Activated naive CD4-positive, alpha-beta T cell treated with anti-CD3 and anti-CD28 coated beads, Interleukin-2, amount 50 U/mL, for 72 hours (primary cell): ENCODE measurements around the gene TRIM46. TPM values are rescaled to one million over a fixed set of nuclear protein-coding genes. Genes with fewer than 3 reads are reported as not detected.
"Not testable (repeated sequence)": the region's sequence is repeated elsewhere in the genome, so short reads cannot be mapped to it uniquely, and the experiment has no call there.

Experiments used
- ATAC-seq, 2 donors: fragments of 150-1000 bp; cut with Tn5 transposase; 2 replicates each; pipeline ENCODE4 v1.10.0; 2021; ENCODE audit warnings: mild to moderate bottlenecking in 2 of 2, moderate library complexity in 2 of 2
- DNase-seq, 2 donors: peaks; one replicate each; pipeline ENCODE4 v3.0.0; 2021 to 2022; ENCODE audit warnings: low spot score in 2 of 2
- H3K27ac Mint-ChIP-seq, 2 donors: one replicate each; pipeline ENCODE4 v1.8.0; 2022; ENCODE audit warnings: mild to moderate bottlenecking in 2 of 2, mixed read lengths in 2 of 2
- H3K36me3 Mint-ChIP-seq, 2 donors: one replicate each; pipeline ENCODE4 v1.8.0; 2022; ENCODE audit warnings: mixed read lengths in 2 of 2
- H3K9me3 Mint-ChIP-seq, 2 donors: one replicate each; pipeline ENCODE4 v1.8.0; 2022; ENCODE audit warnings: mixed read lengths in 2 of 2
- total RNA-seq, 2 donors: library from RNA; stranded (reverse); gene quantifications; one replicate each; pipeline ENCODE4 v1.2.3, GENCODE V29; 2022

The TRIM46 gene
- total RNA-seq, 2 donors from 2014 or later: 6.8 to 15.2 TPM

DNA sequence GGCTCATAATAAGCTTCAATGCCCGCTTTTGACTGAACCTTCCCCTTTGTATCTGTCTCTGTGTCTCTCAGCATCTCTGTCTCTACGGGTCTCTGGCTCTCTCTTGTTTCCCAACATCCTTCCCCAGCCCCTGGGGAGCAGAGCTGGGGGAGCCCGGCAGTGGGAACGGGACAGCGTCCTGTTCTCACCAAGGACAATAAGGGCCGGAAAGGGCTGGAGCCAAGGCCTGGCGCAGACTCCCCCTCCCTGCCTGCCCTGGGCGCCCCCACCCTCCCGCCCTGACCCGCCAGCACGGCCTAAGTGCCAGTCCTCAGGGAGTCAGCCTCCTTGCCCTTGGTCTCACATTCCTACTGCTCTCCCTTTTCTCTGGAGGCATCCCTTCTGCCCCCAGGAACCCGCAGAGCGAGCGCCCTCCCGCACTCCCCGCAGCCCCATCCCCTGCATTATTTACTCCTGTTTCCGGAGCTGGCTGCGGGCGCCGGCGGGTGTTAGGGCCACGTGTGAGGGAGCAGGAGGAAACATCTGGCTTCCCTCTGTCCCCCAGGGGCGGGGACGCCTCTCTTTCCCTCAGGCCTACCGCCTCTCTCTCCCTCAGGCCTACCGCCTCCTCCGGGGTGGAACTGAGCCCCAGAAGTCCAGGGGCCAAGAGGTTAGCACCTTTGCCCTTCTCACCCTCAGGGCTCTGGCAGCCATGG is 7.0 kb upstream of the TRIM46 start:
- Mint-ChIP-seq H3K27ac (peak overlapping the region in 1 of 2 donors; percentile 44), H3K36me3 (no peaks in the 10 kb centered on the region), H3K9me3 (no peaks in the 10 kb centered on the region)
- DNase-seq (no peak), ATAC-seq (no peak)

DNA sequence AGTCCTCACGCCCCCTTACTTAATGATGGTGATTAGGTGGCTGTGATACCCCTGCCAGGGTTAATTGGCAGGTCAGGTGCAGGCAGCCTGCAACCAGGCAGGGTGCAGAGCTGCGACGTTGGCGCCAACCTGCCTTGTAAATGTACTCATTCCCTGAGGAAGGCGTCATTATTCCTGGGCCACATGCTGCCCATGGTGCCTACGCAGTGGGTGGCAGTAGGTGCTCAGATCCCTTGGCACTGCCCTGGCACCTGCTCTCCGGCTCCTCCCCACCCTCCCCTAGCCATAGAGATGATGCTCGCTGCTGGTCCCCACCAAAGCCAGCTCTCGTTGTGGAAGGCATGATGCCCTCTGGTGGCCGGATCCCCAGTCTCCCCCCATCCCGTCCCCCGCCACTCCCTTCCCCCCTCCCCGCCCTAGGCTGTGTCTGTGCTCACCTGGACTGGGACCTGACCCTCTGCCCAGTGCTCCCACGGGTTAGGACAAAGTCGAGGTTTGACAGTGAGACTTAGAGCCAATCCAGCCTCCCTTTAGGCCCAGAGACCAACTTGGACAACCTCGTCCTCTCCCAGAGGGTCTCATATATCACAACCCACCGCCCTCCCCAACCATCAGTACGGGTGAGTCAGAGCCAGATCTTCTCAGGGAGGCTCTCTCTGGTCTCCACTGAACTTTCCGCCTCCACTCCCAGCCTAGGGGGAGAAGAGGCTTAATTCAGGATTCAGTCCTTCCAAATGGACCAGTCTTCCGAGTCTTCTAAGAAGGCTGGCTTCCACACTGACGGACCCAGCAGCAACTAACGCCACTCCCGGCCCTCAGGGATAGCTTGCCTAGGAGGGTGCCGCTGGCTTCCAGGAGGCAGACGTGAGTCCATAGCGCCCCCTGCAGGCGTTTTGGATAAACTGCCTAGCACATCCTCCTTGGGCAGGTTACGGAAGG is 6.2 kb upstream of the TRIM46 start:
- peak; percentile 78 to 83 for ATAC-seq
- H3K36me3 Mint-ChIP-seq: peaks cover 6% of the 10 kb centered on the region in 2 donors
- DNase-seq: peak; percentile 84 to 89
- peak overlapping the region in 1 of 2 donors; percentile 72 for H3K27ac Mint-ChIP-seq
- no peaks in the 10 kb centered on the region for H3K9me3 Mint-ChIP-seq

GRCh38 chr1:155168105-155168445 is 5.6 kb upstream of the TRIM46 start:
- Mint-ChIP-seq H3K36me3 (peaks cover 11 to 13% of the 10 kb centered on the region in 2 donors), H3K27ac (peak overlapping the region in 1 of 2 donors; percentile 72)
- not testable (repeated sequence) for H3K9me3 Mint-ChIP-seq, DNase-seq, ATAC-seq

GRCh38 chr1:155168456-155169210 is 5.0 kb upstream of the TRIM46 start:
- DNase-seq (no peak), ATAC-seq (no peak)
- H3K36me3 Mint-ChIP-seq: peaks cover 15 to 17% of the 10 kb centered on the region in 2 donors
- no peaks in the 10 kb centered on the region for H3K9me3 Mint-ChIP-seq
- no peak overlapping the region for H3K27ac Mint-ChIP-seq

- DNase-seq (no peak), ATAC-seq (no peak)
- no peaks in the 10 kb centered on the region for H3K9me3 Mint-ChIP-seq
- peak overlapping the region in 1 of 2 donors; percentile 1 for H3K27ac Mint-ChIP-seq
- peaks cover 15 to 17% of the 10 kb centered on the region in 2 donors for H3K36me3 Mint-ChIP-seq
Measured at GRCh38 chr1:155169541-155169940, 4.1 kb upstream of the TRIM46 start.

GRCh38 chr1:155170101-155170785 is 3.4 kb upstream of the TRIM46 start:
- DNase-seq (peak in 1 of 2 donors; percentile 33), ATAC-seq (no peak)
- Mint-ChIP-seq H3K36me3 (peaks cover 15 to 17% of the 10 kb centered on the region in 2 donors), H3K27ac (no peak overlapping the region), H3K9me3 (no peaks in the 10 kb centered on the region)

DNA sequence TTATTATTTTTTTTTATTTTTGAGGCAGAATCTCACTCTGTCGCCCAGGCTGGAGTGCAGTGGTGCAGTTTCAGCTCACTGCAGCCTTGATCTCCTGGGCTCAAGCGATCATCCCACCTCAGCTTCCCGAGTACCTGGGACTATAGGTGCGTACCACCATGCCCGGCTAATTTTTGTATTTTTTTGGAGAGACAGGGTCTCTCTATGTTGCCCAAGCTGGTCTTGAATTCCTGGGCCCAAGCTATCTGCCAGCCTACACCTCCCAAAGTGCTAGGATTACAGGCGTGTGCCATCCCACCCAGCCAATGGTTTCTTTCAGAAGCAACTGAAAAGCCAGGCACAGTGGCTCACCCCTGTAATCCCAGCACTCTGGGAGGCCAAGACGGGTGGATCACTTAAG is 2.8 kb upstream of the TRIM46 start:
- H3K27ac Mint-ChIP-seq: no peak overlapping the region
- no peak for DNase-seq
- no peaks in the 10 kb centered on the region for H3K9me3 Mint-ChIP-seq
- no peak for ATAC-seq
- H3K36me3 Mint-ChIP-seq: peaks cover 15 to 17% of the 10 kb centered on the region in 2 donors

- ATAC-seq: peak; percentile 36 to 49
- DNase-seq: no peak
- Mint-ChIP-seq H3K9me3 (no peaks in the 10 kb centered on the region), H3K36me3 (peaks cover 15 to 17% of the 10 kb centered on the region in 2 donors), H3K27ac (peak overlapping the region; percentile 99 to 100)
Measured at GRCh38 chr1:155171836-155172731, 1.6 kb upstream of the TRIM46 start.

- DNase-seq (peak; percentile 94 to 96), ATAC-seq (peak; percentile 78 to 86)
- H3K36me3 Mint-ChIP-seq: peaks cover 17 to 19% of the 10 kb centered on the region in 2 donors
- H3K9me3 Mint-ChIP-seq: no peaks in the 10 kb centered on the region
- peak within 1 kb of the TSS; percentile 99 to 100 for H3K27ac Mint-ChIP-seq
Measured at GRCh38 chr1:155172732-155173477, 744 bp upstream of the TRIM46 start, which contains the start of gene KRTCAP2. Gene KRTCAP2 (minus strand): TSS chr1:155173304. CDS start chr1:155173224, 80 bp downstream.

- Mint-ChIP-seq H3K27ac (peak overlapping the region; percentile 82 to 99), H3K36me3 (peaks cover 17 to 20% of the 10 kb centered on the region in 2 donors), H3K9me3 (no peaks in the 10 kb centered on the region)
- ATAC-seq: no peak
- DNase-seq: peak; percentile 50 to 54
Measured at GRCh38 chr1:155174324-155175280, 953 bp downstream of the TRIM46 start.

DNA sequence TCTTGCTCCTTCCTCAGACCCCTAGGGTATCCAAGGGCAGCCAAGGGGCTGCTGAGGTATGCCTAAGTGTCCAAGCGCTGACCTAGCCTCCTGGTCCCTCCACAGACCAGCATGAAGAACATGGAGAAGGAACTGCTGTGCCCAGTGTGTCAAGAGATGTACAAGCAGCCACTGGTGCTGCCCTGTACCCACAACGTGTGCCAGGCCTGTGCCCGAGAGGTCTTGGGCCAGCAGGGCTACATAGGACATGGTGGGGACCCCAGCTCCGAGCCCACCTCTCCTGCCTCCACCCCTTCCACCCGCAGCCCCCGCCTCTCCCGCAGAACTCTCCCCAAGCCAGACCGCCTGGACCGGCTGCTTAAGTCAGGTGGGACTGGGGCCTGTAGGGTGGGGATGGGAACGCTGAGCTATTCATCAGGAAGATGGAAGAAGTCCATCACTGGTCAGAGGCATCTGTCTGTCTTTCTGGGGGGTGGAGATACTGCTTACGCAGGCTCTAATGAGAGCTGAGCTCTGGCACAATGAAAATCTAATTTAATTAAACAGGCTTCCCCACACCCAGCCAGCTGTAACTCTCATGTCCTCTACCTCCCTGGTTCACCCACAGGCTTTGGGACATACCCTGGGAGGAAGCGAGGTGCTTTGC is 1.8 kb downstream of the TRIM46 start:
- no peak overlapping the region for H3K27ac Mint-ChIP-seq
- H3K36me3 Mint-ChIP-seq: peaks cover 17 to 20% of the 10 kb centered on the region in 2 donors
- H3K9me3 Mint-ChIP-seq: no peaks in the 10 kb centered on the region
- peak in 1 of 2 donors; percentile 57 for DNase-seq
- ATAC-seq: no peak

- H3K27ac Mint-ChIP-seq: no peak overlapping the region
- peaks cover 17 to 20% of the 10 kb centered on the region in 2 donors for H3K36me3 Mint-ChIP-seq
- H3K9me3 Mint-ChIP-seq: no peaks in the 10 kb centered on the region
- ATAC-seq (no peak), DNase-seq (peak in 1 of 2 donors; percentile 55)
Measured at GRCh38 chr1:155175927-155176371, 2.3 kb downstream of the TRIM46 start.

DNA sequence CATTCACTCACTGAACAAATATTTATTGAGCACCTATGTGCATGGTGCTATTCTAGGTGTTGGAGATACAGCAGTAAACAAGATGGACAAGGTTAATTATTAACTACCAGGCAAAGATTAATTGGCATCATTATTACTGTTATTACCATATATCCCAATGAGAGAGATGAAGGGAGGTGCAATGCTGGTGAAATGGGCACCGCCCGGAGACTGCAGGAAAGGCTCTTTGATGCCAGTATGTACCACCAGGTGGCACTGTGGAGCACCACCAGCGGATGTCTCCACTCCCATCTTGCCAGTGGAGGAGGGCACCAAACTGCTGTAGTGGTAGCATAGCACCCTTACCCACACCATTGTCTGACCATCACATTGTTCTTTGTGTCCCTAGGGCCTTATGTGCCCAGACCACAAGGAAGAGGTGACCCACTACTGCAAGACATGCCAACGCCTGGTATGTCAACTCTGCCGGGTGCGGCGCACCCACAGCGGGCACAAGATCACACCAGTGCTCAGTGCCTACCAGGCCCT is 3.0 kb downstream of the TRIM46 start:
- H3K36me3 Mint-ChIP-seq: peaks cover 17 to 20% of the 10 kb centered on the region in 2 donors
- peak; percentile 36 to 38 for ATAC-seq
- H3K27ac Mint-ChIP-seq: no peak overlapping the region

More for the DNA sequence above, 3.0 kb downstream of the TRIM46 start:
- H3K9me3 Mint-ChIP-seq: no peaks in the 10 kb centered on the region
- peak; percentile 80 to 91 for DNase-seq
